GM18861 (cell line): Measurements from ENCODE around the gene EHMT1.
"Not testable (repeated sequence)": the region's sequence is repeated elsewhere in the genome, so short reads cannot be mapped to it uniquely, and the experiment has no call there.

Source experiments
- ATAC-seq: cut with Tn5 transposase; IDR thresholded peaks from one replicate; pipeline ENCODE4 v1.9.1; 2021; ENCODE audit not compliant: unreplicated experiment

EHMT1 gene

DNA sequence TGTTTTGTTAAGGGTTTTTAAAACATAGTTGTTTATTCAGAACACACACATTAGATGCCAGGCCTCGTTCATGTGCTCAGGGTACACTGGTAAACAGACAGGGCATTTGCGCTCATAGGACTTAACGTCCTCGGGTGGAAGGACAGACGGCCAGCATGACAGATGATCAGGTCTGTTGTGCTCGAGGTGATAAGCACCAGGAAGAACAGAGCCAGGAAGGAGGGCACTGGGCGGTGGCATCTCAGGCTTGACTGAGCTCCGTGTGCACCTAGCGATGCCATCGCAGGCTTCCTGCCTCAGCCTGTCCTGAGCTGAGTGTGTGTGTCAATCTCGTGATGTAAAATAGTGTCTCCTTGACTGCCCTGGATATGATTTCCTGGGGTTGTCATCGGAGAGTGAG is 96.5 kb downstream of the EHMT1 start:
- no peak for ATAC-seq

DNA sequence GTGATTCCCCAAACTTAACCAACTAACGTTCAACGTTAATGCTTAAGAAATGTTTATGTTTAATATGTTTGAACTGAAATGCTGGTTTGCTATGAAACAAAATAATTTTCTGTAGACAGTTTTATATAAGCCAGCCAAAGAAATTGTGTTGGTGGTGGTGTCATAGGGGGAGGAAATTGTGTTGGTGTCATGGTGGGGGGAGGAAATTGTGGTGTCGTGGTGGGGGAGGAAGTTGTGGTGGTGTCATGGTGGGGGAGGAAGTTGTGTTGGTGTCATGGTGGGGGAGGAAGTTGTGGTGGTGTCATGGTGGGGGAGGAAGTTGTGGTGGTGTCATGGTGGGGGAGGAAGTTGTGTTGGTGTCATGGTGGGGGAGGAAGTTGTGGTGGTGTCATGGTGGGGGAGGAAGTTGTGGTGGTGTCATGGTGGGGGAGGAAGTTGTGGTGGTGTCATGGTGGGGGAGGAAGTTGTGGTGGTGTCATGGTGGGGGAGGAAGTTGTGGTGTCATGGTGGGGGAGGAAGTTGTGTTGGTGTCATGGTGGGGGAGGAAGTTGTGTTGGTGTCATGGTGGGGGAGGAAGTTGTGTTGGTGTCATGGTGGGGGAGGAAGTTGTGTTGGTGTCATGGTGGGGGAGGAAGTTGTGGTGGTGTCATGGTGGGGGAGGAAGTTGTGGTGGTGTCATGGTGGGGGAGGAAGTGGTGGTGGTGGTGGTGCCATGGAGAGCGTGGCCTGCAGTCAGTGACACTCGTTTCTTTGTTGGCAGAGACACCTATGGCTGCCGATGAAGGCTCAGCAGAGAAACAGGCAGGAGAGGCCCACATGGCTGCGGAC is 97.3 kb downstream of the EHMT1 start:
- ATAC-seq = not testable (repeated sequence)

DNA sequence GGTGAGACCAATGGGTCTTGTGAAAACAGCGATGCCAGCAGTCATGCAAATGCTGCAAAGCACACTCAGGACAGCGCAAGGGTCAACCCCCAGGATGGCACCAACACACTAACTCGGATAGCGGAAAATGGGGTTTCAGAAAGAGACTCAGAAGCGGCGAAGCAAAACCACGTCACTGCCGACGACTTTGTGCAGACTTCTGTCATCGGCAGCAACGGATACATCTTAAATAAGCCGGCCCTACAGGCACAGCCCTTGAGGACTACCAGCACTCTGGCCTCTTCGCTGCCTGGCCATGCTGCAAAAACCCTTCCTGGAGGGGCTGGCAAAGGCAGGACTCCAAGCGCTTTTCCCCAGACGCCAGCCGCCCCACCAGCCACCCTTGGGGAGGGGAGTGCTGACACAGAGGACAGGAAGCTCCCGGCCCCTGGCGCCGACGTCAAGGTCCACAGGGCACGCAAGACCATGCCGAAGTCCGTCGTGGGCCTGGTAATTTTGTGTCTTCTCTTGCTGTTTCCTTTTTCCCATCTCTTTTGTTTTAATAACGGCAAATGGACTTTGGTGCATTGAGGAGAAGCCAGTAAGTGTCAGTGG is 98.0 kb downstream of the EHMT1 start:
- no peak for ATAC-seq

DNA sequence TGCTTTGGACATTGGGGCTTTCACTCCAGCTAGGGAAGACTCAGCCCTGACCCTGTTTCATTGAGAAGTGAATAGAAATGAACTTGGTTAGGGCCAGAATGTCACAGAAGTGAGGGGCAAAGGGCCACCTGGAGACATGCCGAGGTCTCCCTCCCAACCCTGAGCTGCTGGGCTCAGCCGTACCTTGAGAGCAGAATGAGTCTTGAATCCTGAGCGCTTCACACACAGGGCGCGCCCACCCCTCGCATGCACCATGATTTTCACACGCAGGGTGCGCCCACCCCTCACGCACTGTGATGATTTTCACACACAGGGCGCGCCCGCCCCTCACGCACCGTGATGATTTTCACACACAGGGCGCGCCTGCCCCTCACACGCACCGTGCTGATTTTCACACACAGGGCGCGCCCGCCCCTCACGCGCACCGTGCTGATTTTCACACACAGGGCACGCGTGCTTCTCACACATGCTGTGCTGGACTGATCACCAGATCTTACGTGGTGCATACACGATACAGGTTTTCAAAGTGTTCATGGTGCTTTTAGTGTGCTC is 99.0 kb downstream of the EHMT1 start:
- no peak for ATAC-seq

DNA sequence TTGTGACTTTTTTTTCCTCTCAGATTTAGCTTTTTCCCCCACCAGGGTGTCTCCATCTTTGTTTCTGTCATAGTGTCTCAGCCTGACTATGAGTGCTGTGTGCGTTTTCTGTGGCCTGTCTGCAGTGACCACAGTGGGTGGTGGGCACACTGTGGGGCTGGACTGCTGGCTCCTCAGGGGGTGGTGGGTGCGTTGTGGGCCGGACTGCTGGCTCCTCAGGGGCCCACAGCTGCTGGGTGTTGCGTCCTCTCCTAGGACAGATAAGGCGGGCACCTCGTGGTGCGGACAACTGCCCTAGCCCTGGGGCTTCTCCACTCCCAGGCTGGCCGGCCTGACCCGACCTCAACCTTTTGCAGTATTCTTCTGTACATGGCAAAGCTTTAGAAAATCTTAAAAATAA is 100.4 kb downstream of the EHMT1 start:
- ATAC-seq = no peak

DNA sequence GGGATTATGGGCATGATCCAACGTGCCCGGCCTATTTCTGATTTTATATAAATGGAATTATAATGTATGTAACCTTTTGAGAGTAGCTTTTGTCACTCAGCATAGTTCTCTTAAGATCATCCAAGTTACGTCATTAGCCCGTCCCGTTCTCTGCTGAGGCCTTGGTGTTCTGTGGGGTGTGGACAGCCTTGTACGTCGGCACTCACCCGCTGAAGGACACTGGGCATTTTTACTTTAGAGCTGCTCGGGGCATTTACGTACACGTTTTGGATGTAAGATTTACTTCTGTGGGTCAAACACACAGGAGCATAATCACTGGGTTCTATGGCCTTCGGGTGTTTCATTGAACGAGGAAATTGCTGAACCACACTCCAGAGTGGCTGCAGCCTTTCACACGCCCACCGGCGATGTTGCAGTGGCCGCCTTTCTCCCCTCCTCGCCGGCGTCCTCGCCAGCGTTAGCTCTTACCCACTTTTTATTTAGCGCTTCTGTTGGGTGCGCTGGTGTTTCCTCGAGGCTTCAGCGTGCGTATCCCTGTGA is 101.8 kb downstream of the EHMT1 start:
- no peak for ATAC-seq

DNA sequence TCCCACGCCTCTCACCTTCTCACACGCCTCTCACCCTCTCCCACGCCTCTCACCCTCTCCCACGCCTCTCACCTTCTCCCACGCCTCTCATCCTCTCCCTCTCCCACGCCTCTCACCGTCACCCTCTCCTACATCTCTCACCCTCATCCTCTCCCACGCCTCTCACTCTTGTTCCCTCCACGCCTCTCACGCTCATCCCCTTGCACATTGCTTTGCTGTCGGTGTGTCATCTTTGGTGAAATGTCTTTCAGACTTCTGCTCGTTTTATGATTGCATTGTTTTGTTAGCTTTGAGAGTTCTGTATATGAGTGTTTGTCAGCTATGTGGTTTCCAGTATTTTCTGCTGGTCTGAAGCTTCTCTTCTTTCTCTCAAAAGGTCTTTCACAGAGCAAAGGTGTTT is 102.7 kb downstream of the EHMT1 start:
- no peak for ATAC-seq

DNA sequence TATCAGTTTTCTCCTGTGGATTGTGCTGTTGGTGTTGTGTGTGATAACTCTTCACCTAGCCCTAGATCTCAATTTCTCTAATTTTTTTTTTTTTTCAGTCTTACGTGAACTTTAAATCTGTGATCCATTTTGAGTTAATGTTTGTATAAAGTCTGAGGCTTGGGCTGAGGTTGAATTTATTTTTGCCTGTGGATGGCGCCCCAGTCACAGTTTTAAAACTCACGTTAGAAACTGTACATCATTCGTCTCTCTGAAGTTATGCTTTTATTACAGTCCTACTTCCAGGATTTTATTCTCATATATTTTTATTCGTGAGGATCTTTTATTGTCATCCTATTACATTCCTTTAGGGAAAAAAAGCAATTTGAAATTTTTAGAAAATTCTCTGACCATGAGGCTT is 103.1 kb downstream of the EHMT1 start:
- no peak for ATAC-seq

DNA sequence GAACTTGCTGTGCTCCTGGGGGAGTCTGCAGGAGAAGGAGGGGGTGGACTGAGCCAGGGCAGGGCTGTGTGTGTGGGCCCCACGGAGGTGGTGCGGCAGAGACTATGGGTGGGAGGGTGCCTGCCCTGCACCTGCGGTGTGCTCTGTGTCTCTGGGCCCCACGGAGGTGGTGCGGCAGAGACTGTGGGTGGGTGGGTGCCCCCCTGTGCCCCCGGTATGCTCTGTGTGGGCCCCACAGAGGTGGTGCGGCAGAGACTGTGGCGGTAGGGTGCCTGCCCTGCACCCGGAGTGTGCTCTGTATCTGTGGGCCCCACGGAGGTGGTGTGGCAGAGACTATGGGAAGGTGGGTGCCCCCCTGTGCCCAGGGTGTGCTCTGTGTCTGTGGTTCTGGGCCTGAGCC is 103.7 kb downstream of the EHMT1 start:
- no peak for ATAC-seq

DNA sequence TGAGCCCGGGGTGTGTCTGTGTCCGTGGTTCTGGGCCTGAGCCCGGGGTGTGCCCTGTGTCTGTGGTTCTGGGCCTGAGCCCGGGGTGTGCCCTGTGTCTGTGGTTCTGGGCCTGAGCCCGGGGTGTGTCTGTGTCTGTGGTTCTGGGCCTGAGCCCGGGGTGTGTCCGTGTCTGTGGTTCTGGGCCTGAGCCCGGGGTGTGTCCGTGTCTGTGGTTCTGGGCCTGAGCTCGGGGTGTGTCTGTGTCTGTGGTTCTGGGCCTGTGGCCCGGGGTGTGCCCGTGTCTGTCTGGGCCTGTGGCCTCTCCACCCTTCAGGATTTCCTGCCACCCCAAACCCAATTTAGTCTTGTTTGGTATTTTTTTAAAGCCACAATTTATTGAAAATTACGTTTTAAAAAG is 104.6 kb downstream of the EHMT1 start:
- ATAC-seq = not testable (repeated sequence)

DNA sequence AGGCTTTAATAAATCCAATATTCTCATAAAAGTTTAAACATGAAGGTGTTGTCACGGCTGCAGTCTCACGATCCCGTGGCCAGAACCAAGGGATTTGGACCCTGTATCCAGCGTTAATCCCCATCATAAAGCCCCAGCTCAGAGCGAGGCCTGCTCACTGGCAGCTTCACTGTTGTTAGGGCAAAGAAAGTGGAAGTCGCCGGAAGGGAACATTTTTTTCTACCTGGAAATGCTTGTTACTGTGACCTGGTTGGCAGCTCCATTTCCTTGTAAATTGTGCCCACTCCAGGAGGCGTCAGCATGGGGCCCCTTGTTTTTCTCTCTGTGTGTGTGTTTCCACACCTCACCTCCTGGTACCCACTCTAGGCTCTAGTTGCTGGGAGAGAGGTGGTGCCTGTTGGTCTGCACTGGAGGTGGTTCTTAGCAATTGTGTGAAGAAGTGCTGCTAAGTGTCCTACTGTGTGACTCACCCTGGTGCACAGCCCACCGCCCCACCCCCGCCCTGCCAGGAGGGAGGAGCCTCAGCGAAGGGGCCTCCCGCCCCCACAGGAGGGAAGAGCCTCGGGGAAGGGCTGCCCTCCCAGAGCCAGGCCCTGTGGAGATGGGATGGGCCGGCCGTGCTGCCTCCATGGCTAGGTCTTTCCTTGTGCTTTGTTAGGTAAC is 105.1 kb downstream of the EHMT1 start:
- ATAC-seq = no peak

DNA sequence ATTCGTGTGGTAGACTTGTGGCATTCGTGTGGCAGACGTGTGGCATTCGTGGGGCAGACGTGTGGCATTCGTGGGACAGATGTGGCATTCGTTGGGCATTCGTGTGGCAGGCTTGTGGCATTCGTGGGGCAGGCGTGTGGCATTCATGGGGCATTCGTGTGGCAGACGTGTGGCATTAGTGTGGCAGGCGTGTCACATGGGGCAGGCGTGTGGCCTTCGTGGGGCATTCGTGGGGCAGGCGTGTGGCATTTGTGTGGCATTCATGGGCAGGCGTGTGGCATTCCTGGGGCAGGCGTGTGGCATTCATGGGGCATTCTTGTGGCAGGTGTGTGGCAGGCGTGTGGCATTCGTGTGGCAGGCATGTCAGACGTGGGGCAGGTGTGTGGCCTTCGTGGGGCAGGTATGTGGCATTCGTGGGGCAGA is 106.0 kb downstream of the EHMT1 start:
- no peak for ATAC-seq

DNA sequence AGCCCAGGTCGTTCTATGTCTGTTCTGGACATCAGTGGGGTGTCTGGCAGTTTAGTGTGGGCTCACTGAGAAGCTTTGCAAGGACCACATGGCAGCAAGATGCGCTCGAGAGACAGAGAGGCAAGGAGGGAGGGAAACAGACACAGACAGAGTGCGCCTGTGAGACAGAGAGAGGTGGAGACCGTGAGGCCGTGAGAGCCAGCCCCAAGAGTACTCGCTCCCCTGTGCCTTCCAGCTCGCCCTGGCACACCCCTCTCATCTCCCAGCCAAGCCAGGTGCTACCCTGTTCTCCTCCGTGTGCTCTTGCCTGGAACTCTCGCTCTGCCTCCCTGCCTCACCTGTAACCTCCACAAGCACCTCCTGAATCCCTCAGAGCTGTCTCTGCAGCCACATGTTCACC is 106.8 kb downstream of the EHMT1 start:
- ATAC-seq = no peak

DNA sequence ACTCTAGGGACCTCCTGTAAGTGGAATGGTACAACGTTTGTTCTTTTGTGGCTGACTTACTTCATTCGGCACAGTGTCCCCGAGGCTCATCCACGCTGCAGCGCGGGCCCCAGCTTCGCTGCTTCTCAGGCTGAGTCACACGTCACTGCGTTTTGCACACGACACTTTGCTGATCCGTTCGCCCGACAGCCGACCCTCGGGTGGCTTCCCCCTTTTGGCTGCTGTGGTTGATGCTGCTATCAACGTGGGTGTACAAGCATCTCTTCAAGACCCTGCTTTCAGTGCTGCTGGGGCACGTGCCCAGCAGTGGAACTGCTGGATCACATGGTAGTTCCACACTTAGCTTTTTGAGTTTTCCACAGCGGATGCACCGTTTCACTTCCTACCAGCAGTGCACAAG is 107.5 kb downstream of the EHMT1 start:
- ATAC-seq = peak; percentile 69

DNA sequence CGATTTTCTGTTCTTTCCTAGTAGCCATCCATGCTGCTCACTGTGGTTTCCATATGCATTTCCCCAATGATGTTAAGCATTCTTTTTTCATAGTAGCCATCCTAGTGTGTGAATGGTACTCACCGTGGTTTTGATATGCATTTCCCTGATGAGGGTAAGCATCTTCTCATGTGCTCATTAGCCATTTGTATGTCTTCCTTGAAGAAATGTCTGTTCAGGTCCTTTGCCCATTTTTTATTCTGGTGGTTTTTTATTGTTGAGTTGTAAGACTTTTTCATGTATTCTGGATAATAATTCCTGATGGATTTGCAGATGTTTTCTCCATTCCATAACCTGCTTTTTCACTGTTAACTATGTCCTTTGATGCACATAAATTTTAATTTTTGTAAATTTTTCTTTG is 108.0 kb downstream of the EHMT1 start:
- ATAC-seq = no peak

DNA sequence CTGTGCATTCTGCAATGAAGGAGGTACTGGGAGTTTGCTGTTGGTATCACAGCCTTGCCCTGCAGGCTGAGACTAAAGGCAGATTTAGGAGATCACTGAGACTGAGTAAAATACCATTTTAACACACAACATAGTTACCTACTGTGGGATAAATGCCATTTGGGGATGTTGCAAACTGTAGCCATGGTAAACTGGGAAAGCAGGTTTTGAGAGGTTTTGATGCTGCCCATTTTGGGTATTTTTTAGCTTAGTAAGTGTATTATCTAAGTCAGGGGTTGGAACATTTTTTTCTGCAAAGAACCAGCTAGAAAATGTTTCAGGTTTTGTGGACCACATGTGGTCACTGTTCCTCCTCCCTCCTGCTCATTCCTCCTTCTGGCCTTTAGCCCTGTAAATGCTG is 108.9 kb downstream of the EHMT1 start:
- ATAC-seq = no peak

DNA sequence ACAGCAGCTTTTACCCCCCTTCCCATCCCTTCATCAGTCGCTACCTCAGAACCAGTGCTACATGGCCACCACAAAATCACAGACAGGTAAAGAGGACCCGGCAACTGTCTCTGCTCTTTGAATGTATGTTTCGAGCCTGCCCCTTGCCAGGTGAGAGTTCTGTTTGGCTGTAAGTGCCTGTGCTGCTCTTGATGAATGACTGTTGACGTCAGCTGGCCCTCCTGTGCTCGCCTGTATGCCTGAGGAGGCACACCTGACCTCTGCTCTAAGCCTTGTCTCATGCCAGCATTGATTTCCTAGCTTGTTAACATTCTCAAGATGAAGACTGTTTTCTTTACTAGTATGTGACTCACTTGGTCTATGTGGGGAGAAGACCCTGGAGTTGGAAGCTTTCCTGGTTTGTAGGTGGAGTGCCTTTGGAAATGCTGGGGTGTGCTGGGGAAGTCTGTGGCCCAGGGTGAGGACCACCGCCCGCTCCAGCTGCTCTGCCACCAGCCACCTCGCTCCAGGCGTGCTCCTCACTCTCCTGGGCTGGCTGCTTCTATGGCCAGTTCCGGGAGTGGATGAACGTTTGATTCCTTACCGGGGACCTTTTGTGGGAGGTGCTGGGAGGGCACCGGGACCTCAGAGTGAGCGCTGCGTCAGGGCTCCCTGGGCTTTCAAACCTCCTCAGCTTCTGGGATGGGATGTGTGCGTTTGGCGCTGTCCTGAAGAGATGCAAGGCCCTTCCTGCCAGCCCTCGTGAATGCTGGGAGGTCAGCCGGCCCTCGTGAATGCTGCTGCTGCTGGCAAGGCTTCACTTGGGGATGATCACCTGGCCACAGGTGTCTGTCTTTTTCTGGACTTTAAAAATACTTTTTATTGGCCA is 109.9 kb downstream of the EHMT1 start:
- no peak for ATAC-seq

DNA sequence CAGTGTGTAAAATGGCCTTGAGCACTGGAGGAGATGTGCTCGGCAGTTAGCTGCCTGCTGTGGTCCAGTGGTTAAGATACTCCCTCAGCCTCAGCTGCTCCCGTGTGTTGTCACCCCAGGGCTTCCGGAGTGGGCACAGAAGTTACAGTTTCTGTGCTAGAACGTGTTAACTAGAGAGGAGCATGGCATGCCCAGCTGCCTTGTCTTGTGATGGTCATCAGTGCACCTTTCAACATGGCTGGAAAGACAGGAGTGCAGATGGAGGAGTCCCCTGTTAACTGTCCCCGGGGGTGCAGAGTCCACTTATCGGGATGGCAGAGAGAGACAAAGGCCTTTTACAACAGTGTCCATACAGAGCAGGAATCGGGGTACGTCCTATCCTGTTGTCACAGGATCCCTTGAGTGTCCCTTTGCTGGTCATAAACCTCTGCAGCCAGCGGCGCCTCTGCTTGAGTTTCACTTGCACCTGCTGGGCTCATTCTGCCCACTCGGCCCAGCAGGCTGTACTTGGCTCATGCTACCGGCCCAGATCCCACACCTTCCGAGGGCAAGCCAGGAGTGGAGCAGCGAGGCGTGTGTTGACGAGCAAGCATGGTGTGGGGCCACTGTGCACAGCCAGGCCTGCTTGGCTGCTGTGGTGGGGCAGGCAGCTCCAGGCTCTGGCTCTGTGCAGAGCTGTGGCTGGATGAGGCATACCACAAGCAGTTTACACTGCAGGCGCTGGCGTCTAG is 112.6 kb downstream of the EHMT1 start:
- no peak for ATAC-seq

DNA sequence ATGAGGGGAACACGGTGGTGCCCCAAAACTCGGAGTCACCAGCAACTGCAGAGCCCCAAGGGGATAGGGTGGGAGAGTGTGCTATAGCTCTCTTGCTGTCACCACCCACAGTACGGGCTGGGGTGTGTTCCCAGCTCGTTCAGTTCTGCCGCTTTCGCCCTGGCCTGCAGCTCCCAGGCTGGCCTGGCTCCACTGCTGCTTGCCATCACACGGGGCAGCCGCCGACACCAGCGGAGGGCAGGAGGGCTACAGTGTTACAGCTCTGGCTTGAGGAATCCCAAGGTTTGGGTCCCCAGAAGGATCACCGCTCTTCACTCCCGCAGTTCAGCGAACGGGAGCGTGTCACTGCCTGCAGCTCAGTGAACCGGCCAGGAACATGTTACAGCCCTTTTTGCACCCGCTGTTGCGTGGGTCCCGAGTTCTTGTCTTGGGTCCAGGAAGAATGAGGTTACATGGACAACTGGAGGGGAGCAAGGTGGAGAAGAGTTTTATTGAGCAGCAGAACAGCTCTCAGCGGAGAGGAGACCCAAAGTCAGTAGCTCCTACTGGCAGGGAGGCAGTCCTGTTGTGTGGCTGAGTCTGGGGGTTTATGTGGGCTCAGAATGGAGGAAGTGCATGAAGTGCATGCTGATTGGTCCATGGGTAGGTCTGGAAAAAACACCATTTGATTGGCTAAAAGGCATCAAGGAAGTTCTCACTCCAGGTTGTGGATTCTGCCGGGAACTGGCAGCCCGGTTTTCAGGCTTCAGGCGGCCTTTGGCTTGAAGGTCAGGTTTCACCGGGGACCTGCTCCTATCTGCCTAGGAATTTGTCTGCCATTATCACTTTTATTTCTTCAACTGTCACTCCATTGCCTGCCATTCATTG is 113.4 kb downstream of the EHMT1 start:
- no peak for ATAC-seq
